ENCODE data around the gene SLC25A51.

The SLC25A51 gene

DNA sequence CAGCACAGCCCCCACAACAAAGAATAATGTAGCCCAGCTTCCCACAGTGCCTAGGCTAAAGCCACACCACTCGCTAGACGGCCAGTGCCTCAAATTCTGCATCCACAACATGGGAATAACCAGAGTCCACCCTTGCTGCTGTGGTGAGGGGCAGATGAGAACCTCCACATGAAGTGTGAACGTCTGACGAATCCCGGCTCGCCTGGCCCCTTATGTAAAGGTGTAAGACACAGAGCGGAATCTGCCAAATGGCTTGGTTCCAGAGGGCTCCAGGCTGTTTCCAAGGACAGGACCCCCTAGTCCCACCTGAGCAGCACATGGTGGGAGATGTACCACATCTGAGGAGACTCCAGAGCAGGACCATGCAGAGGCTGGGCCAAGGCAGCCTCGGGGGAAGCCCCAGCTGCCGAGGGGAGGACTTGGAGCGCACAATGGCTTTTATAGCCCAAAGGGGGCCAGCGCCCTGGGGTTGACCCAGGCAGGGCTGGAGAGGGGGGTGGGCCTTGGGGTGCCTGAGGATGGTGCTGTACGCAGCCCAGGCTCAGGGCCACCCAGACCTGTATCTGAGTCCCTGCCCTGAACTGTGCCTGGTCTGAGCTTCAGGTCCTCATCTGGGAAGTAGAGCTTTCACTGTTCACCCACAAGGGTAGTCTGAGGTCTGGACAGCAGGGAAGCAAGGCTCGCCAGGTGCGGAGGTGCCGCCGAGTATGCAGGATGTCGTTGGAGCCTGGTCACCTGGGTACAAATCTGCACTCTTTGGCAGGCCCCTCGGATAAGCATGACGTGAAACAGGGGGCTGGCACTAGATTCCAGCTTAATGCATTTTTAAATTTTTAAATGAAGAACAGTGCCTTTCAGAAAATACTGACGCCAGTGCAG, 24.9 kb upstream of the SLC25A51 start:
- no peak overlapping the region for H4K12ac ChIP-seq (ENCODE audit: low read depth, low read length)
- no peak overlapping the region for H2AK5ac ChIP-seq (ENCODE audit: low read length)
- peaks cover 3% of the 10 kb centered on the region for H3K79me1 ChIP-seq (ENCODE audit: low read length)
- no peak overlapping the region for H4K91ac ChIP-seq (ENCODE audit: low read depth, low read length)
- H3K4me3 ChIP-seq (ENCODE audit: low read depth, low read length), result no peak overlapping the region
- no peak overlapping the region for H3K4me2 ChIP-seq (ENCODE audit: low read length)
- peak overlapping the region; percentile 44 for H3K18ac ChIP-seq (ENCODE audit: low read length)
- H2BK120ac ChIP-seq (ENCODE audit: insufficient read depth, low read length, poor library complexity), result peak overlapping the region; percentile 1
- H2AFZ ChIP-seq (ENCODE audit: insufficient read depth, low read length, poor library complexity), result no peak overlapping the region
- no peak for DNase-seq
- no peak overlapping the region for H2BK5ac ChIP-seq (ENCODE audit: low read depth, low read length, poor library complexity)
- no peak overlapping the region for H4K8ac ChIP-seq (ENCODE audit: low read depth, low read length)
- no peaks in the 10 kb centered on the region for H3K9me3 ChIP-seq (ENCODE audit: insufficient read depth, low read depth, low read length)
- H3K4me1 ChIP-seq (ENCODE audit: control insufficient read depth in 1 of 2, insufficient read depth in 2 of 2, low read length in 2 of 2), result peaks cover 19 to 29% of the 10 kb centered on the region in 2 experiments
- H3K23ac ChIP-seq (ENCODE audit: low read length), result no peak overlapping the region
- peak overlapping the region; percentile 15 for H3K14ac ChIP-seq (ENCODE audit: low read length)
- H3K9ac ChIP-seq (ENCODE audit: low read length), result no peak overlapping the region
- WGBS (ENCODE audit: extremely low coverage, insufficient coverage, insufficient read length), result no CpG with 5 or more reads among the region's 20 CpGs
- H3K4ac ChIP-seq (ENCODE audit: low read depth, low read length), result no peak overlapping the region
- H3K79me2 ChIP-seq (ENCODE audit: control insufficient read depth, insufficient read depth, low read length, poor library complexity), result no peaks in the 10 kb centered on the region
- H3K27me3 ChIP-seq (ENCODE audit: insufficient read depth, low read length), result no peaks in the 10 kb centered on the region
- peaks cover 25 to 30% of the 10 kb centered on the region in 2 experiments for H3K36me3 ChIP-seq (ENCODE audit: control insufficient read depth in 1 of 2, insufficient read depth in 2 of 2, low read length in 2 of 2)
- H2BK12ac ChIP-seq (ENCODE audit: low read length), result no peak overlapping the region
- H3K27ac ChIP-seq (ENCODE audit: low read depth, low read length), result no peak overlapping the region

GRCh38 chr9:37927601-37928551, 23.9 kb upstream of the SLC25A51 start:
- H3K4ac ChIP-seq (ENCODE audit: low read depth, low read length), result no peak overlapping the region
- no peak overlapping the region for H3K4me2 ChIP-seq (ENCODE audit: low read length)
- H3K4me3 ChIP-seq (ENCODE audit: low read depth, low read length), result no peak overlapping the region
- no peak overlapping the region for H3K23ac ChIP-seq (ENCODE audit: low read length)
- peaks cover 30 to 35% of the 10 kb centered on the region in 2 experiments for H3K36me3 ChIP-seq (ENCODE audit: control insufficient read depth in 1 of 2, insufficient read depth in 2 of 2, low read length in 2 of 2)
- H3K27me3 ChIP-seq (ENCODE audit: insufficient read depth, low read length), result no peaks in the 10 kb centered on the region
- no peak overlapping the region for H2BK12ac ChIP-seq (ENCODE audit: low read length)
- peaks cover 3% of the 10 kb centered on the region for H3K79me1 ChIP-seq (ENCODE audit: low read length)
- H4K91ac ChIP-seq (ENCODE audit: low read depth, low read length), result no peak overlapping the region
- H4K12ac ChIP-seq (ENCODE audit: low read depth, low read length), result no peak overlapping the region
- WGBS (ENCODE audit: extremely low coverage, insufficient coverage, insufficient read length), result no CpG with 5 or more reads among the region's 13 CpGs
- H3K9me3 ChIP-seq (ENCODE audit: insufficient read depth, low read depth, low read length), result no peaks in the 10 kb centered on the region
- peak overlapping the region; percentile 41 for H3K14ac ChIP-seq (ENCODE audit: low read length)
- DNase-seq, result peak in 1 of 2 donors; percentile 23
- H3K4me1 ChIP-seq (ENCODE audit: control insufficient read depth in 1 of 2, insufficient read depth in 2 of 2, low read length in 2 of 2), result peaks cover 21 to 29% of the 10 kb centered on the region in 2 experiments
- peak overlapping the region; percentile 63 for H3K18ac ChIP-seq (ENCODE audit: low read length)
- no peak overlapping the region for H3K9ac ChIP-seq (ENCODE audit: low read length)
- peak overlapping the region; percentile 48 for H2BK120ac ChIP-seq (ENCODE audit: insufficient read depth, low read length, poor library complexity)
- H3K27ac ChIP-seq (ENCODE audit: low read depth, low read length), result no peak overlapping the region
- H2AFZ ChIP-seq (ENCODE audit: insufficient read depth, low read length, poor library complexity), result peak overlapping the region; percentile 50
- H3K79me2 ChIP-seq (ENCODE audit: control insufficient read depth, insufficient read depth, low read length, poor library complexity), result no peaks in the 10 kb centered on the region
- H2BK5ac ChIP-seq (ENCODE audit: low read depth, low read length, poor library complexity), result peak overlapping the region; percentile 32
- H4K8ac ChIP-seq (ENCODE audit: low read depth, low read length), result no peak overlapping the region
- H2AK5ac ChIP-seq (ENCODE audit: low read length), result peak overlapping the region; percentile 50

GRCh38 chr9:37927132-37927531, 23.2 kb upstream of the SLC25A51 start:
- no peak for DNase-seq
- H3K9ac ChIP-seq (ENCODE audit: low read length), result no peak overlapping the region
- peaks cover 27 to 37% of the 10 kb centered on the region in 2 experiments for H3K4me1 ChIP-seq (ENCODE audit: control insufficient read depth in 1 of 2, insufficient read depth in 2 of 2, low read length in 2 of 2)
- H4K8ac ChIP-seq (ENCODE audit: low read depth, low read length), result no peak overlapping the region
- no CpG with 5 or more reads among the region's 9 CpGs for WGBS (ENCODE audit: extremely low coverage, insufficient coverage, insufficient read length)
- no peak overlapping the region for H2BK5ac ChIP-seq (ENCODE audit: low read depth, low read length, poor library complexity)
- no peak overlapping the region for H3K23ac ChIP-seq (ENCODE audit: low read length)
- H3K79me2 ChIP-seq (ENCODE audit: control insufficient read depth, insufficient read depth, low read length, poor library complexity), result no peaks in the 10 kb centered on the region
- H3K79me1 ChIP-seq (ENCODE audit: low read length), result peaks cover 4% of the 10 kb centered on the region
- H3K18ac ChIP-seq (ENCODE audit: low read length), result no peak overlapping the region
- H3K14ac ChIP-seq (ENCODE audit: low read length), result no peak overlapping the region
- no peak overlapping the region for H3K4me3 ChIP-seq (ENCODE audit: low read depth, low read length)
- no peak overlapping the region for H2AFZ ChIP-seq (ENCODE audit: insufficient read depth, low read length, poor library complexity)
- no peak overlapping the region for H4K12ac ChIP-seq (ENCODE audit: low read depth, low read length)
- H3K4me2 ChIP-seq (ENCODE audit: low read length), result no peak overlapping the region
- no peak overlapping the region for H2BK120ac ChIP-seq (ENCODE audit: insufficient read depth, low read length, poor library complexity)
- no peak overlapping the region for H4K91ac ChIP-seq (ENCODE audit: low read depth, low read length)
- no peak overlapping the region for H3K4ac ChIP-seq (ENCODE audit: low read depth, low read length)
- H3K27me3 ChIP-seq (ENCODE audit: insufficient read depth, low read length), result no peaks in the 10 kb centered on the region
- no peaks in the 10 kb centered on the region for H3K9me3 ChIP-seq (ENCODE audit: insufficient read depth, low read depth, low read length)
- no peak overlapping the region for H3K27ac ChIP-seq (ENCODE audit: low read depth, low read length)
- no peak overlapping the region for H2AK5ac ChIP-seq (ENCODE audit: low read length)
- H2BK12ac ChIP-seq (ENCODE audit: low read length), result no peak overlapping the region
- H3K36me3 ChIP-seq (ENCODE audit: control insufficient read depth in 1 of 2, insufficient read depth in 2 of 2, low read length in 2 of 2), result peaks cover 30 to 39% of the 10 kb centered on the region in 2 experiments

GRCh38 chr9:37926737-37927118, 22.8 kb upstream of the SLC25A51 start:
- H3K27ac ChIP-seq (ENCODE audit: low read depth, low read length), result no peak overlapping the region
- H4K12ac ChIP-seq (ENCODE audit: low read depth, low read length), result no peak overlapping the region
- H3K79me1 ChIP-seq (ENCODE audit: low read length), result peaks cover 5% of the 10 kb centered on the region
- H2BK5ac ChIP-seq (ENCODE audit: low read depth, low read length, poor library complexity), result no peak overlapping the region
- H3K4me3 ChIP-seq (ENCODE audit: low read depth, low read length), result no peak overlapping the region
- H4K91ac ChIP-seq (ENCODE audit: low read depth, low read length), result no peak overlapping the region
- no peak overlapping the region for H3K18ac ChIP-seq (ENCODE audit: low read length)
- no peak overlapping the region for H2BK12ac ChIP-seq (ENCODE audit: low read length)
- no peak overlapping the region for H3K4ac ChIP-seq (ENCODE audit: low read depth, low read length)
- no peak overlapping the region for H3K9ac ChIP-seq (ENCODE audit: low read length)
- H4K8ac ChIP-seq (ENCODE audit: low read depth, low read length), result no peak overlapping the region
- no peaks in the 10 kb centered on the region for H3K27me3 ChIP-seq (ENCODE audit: insufficient read depth, low read length)
- DNase-seq, result no peak
- H3K4me2 ChIP-seq (ENCODE audit: low read length), result no peak overlapping the region
- no peak overlapping the region for H3K14ac ChIP-seq (ENCODE audit: low read length)
- H3K23ac ChIP-seq (ENCODE audit: low read length), result no peak overlapping the region
- no peak overlapping the region for H2AFZ ChIP-seq (ENCODE audit: insufficient read depth, low read length, poor library complexity)
- no peaks in the 10 kb centered on the region for H3K79me2 ChIP-seq (ENCODE audit: control insufficient read depth, insufficient read depth, low read length, poor library complexity)
- no CpG with 5 or more reads among the region's 1 CpG for WGBS (ENCODE audit: extremely low coverage, insufficient coverage, insufficient read length)
- H2AK5ac ChIP-seq (ENCODE audit: low read length), result no peak overlapping the region
- peaks cover 30 to 41% of the 10 kb centered on the region in 2 experiments for H3K4me1 ChIP-seq (ENCODE audit: control insufficient read depth in 1 of 2, insufficient read depth in 2 of 2, low read length in 2 of 2)
- no peak overlapping the region for H2BK120ac ChIP-seq (ENCODE audit: insufficient read depth, low read length, poor library complexity)
- no peaks in the 10 kb centered on the region for H3K9me3 ChIP-seq (ENCODE audit: insufficient read depth, low read depth, low read length)
- peaks cover 33 to 42% of the 10 kb centered on the region in 2 experiments for H3K36me3 ChIP-seq (ENCODE audit: control insufficient read depth in 1 of 2, insufficient read depth in 2 of 2, low read length in 2 of 2)

Data from trophoblast cell (in vitro differentiated cells and primary cell).